TTC549 (cell line): ENCODE data around the gene PPRC1.
A peak's percentile ranks its signal among the peaks of the same experiment; 100 is the strongest.

Experiments
- FAIRE-seq: peaks from 2 replicates; lab custom pipeline; 2012; peaks lifted over from hg19 to GRCh38; lab: Jason Lieb, UNC

The PPRC1 gene, protein sequence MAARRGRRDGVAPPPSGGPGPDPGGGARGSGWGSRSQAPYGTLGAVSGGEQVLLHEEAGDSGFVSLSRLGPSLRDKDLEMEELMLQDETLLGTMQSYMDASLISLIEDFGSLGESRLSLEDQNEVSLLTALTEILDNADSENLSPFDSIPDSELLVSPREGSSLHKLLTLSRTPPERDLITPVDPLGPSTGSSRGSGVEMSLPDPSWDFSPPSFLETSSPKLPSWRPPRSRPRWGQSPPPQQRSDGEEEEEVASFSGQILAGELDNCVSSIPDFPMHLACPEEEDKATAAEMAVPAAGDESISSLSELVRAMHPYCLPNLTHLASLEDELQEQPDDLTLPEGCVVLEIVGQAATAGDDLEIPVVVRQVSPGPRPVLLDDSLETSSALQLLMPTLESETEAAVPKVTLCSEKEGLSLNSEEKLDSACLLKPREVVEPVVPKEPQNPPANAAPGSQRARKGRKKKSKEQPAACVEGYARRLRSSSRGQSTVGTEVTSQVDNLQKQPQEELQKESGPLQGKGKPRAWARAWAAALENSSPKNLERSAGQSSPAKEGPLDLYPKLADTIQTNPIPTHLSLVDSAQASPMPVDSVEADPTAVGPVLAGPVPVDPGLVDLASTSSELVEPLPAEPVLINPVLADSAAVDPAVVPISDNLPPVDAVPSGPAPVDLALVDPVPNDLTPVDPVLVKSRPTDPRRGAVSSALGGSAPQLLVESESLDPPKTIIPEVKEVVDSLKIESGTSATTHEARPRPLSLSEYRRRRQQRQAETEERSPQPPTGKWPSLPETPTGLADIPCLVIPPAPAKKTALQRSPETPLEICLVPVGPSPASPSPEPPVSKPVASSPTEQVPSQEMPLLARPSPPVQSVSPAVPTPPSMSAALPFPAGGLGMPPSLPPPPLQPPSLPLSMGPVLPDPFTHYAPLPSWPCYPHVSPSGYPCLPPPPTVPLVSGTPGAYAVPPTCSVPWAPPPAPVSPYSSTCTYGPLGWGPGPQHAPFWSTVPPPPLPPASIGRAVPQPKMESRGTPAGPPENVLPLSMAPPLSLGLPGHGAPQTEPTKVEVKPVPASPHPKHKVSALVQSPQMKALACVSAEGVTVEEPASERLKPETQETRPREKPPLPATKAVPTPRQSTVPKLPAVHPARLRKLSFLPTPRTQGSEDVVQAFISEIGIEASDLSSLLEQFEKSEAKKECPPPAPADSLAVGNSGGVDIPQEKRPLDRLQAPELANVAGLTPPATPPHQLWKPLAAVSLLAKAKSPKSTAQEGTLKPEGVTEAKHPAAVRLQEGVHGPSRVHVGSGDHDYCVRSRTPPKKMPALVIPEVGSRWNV (N-terminal part only)

DNA sequence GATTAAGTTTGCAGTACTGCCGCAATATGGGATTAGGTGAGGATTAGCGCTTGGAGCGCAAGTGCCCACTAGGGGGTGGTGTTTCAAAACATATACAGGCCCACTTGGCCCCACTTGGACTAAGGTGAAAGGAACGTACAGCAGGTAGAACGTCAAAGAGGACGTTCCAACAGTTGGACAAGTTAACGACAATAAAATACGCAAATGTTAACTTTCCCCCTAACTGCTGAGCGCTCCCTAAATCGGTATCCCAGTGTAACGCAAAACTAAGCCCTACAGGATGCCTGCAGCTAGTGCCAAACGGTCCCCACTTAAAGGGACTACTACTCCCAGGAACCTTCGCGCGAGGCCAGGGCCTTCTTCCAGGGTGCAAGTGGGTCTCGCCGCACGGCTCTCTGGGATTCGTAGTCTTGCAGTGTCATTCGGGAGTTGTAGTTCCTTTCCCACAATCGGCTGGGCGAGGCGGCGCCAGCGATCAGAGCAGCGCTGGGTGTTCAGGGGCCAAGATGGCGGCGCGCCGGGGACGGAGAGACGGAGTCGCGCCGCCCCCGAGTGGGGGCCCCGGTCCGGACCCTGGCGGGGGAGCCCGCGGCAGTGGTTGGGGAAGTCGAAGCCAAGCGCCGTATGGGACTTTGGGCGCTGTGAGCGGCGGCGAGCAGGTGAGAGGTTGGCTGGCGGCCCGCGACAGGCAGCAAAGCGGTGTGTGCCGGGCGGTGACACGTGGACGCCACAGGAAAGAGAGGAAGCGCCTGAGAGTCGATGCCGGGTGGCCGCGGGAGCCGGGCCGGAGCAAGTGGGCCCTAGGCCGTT is at the start of gene PPRC1:
Gene PPRC1 (plus strand): TSS at position 478 of the 810 bp plus-strand sequence. CDS start 29 bp downstream, at position 507.
- FAIRE-seq, result peak; percentile 68

DNA sequence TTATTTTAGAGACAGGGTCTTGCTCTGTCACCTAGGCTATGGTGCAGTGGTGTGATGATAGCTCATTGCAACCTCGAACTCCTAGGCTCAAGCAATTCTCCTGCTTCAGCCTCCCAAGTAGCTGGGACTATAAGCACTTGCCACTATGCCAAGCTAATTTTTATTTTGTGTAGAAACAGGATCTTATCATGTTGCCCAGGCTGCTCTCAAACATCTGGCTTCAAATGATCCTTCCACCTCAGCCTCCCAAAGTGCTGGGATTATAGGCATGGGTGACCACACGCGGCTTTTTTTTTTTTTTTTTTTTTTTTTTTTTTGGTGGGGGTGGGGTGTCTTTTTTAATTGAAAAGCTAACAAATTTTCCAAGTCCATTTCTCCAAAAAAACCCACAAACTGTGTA is 49.3 kb upstream of the PPRC1 start:
- no peak for FAIRE-seq

- no peak for FAIRE-seq
Observed at GRCh38 chr10:102085336-102085735, 47.5 kb upstream of the PPRC1 start.

DNA sequence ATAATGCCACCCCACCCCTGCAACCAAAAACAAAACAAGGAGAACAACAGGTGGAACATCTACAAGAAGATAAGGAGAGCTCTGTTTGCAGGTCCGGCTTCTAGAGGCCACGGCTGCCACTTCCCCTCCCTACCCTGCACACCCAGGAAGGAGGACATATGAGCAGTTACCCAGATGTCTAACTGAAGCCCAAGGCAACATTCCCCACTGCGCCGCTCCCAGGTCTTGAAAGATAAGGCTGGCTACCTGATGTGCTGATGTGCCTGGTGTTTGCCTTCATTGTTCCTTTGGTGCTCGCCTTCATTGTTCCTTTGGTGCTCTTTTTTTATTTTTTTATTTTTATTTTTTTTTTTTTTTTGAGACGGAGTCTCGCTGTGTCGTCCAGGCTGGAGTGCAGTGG is 46.6 kb upstream of the PPRC1 start:
- FAIRE-seq, result no peak

DNA sequence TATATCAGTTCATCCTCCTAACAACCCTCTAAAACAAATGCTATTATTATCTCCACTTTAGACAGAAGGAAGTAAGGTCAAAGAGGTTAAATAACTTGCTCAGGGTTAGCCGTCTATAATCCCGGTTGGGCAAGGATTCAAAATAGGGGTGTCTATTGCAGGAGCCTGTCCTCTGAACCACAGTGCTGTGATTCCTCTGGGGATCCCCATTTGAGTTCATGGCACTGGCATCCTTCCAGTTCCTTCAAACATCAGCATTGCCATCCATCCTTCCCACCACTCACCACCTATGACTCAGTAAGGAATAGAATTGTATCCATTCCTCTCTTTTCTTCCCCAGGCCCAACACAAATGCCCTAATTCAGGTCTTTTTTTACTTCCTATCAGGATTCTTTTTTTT is 42.1 kb upstream of the PPRC1 start:
- FAIRE-seq, result no peak

DNA sequence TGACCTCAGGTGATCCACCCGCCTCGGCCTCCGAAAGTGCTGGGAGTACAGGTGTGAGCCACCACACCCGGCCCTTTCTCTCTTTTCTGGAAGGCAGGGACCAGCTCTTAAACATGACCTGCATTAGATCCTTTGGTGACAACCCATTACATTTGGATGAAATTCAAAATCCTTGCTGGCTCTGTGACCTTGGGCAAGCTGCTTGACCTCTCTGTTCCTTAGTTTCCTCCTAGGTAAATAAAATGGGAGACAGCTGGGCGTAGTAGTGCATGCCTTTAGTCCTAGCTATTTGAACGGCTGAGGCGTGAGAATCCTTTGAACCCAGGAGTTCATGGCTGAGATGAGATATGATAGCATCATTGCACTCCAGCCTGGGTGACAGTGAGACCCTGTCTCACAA is 36.4 kb upstream of the PPRC1 start:
- FAIRE-seq, result no peak

DNA sequence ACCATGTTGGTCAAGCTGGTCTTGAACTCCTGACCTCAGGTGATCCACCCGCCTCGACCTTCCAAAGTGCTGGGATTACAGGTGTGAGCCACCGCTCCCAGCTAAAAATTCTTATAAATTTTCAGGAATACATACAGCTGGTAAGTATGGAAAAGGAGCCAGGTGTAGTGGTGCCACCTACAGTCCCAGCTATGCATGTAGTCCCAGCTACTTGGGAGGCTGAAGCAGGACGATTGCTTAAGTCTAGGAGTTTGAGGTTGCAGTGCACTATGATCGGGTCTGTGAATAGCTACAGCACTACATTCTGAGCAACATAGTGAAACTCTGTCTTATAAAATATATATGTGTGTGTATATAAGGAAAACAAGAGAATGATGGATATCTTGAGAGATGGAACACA is 31.7 kb upstream of the PPRC1 start:
- FAIRE-seq, result no peak

- FAIRE-seq, result no peak
Observed at GRCh38 chr10:102102421-102102820, 30.4 kb upstream of the PPRC1 start.

- no peak for FAIRE-seq
Observed at GRCh38 chr10:102106998-102107397, 25.8 kb upstream of the PPRC1 start.

- FAIRE-seq, result no peak
Observed at GRCh38 chr10:102109166-102110116, 23.4 kb upstream of the PPRC1 start.

DNA sequence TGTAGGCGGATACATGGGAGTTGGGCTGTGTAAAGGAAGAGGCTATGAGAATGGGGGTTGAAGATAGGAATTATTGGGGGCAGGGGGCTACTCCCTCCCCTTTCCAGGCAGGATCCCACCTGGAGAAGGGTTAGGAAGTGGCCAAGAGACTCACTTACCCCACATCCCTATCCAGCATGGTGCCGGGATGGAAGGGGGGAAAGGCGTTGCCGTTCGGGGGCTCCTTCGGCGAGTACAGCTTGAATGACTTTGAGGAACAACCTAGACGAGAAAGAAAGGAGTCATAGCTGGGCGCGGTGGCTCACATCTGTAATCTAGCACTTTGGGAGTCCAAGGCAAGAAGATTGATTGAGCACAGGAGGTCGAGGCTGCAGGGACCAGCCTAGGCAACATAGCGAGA is 21.6 kb upstream of the PPRC1 start:
- no peak for FAIRE-seq

GRCh38 chr10:102112210-102112817 is 20.5 kb upstream of the PPRC1 start:
- no peak for FAIRE-seq

DNA sequence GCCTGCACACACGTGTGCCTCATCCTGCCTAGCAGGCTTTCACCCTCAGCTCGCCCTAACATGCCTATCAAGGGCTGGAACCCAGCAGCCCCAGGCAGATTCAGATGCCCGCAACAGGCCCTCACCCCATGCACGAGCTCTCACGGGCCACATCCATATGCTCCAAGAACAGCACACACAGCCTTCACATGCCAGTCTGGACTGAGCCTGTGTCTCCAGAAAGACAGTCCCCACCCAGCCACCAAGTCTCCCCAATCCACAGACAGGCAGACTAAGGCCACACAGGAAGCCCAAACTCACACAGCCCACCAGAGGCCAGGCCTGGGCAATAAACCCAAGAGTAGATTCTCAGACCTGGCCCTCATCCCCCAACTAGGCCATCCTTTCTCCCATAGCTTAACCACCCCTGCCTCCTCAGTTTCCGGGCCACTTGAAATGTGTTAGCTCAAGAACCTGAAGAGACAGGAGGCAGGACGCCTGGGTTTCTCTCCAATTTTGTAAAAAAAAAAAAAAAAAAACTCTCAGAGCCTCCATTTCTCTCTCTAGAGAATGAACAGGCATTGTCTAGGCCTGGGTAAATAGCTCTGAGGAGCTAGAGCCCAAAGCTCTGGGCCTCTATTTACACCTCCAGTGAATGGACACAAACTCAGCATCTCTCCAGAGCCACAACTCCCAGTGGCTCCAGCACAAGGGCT is 19.4 kb upstream of the PPRC1 start:
- no peak for FAIRE-seq

DNA sequence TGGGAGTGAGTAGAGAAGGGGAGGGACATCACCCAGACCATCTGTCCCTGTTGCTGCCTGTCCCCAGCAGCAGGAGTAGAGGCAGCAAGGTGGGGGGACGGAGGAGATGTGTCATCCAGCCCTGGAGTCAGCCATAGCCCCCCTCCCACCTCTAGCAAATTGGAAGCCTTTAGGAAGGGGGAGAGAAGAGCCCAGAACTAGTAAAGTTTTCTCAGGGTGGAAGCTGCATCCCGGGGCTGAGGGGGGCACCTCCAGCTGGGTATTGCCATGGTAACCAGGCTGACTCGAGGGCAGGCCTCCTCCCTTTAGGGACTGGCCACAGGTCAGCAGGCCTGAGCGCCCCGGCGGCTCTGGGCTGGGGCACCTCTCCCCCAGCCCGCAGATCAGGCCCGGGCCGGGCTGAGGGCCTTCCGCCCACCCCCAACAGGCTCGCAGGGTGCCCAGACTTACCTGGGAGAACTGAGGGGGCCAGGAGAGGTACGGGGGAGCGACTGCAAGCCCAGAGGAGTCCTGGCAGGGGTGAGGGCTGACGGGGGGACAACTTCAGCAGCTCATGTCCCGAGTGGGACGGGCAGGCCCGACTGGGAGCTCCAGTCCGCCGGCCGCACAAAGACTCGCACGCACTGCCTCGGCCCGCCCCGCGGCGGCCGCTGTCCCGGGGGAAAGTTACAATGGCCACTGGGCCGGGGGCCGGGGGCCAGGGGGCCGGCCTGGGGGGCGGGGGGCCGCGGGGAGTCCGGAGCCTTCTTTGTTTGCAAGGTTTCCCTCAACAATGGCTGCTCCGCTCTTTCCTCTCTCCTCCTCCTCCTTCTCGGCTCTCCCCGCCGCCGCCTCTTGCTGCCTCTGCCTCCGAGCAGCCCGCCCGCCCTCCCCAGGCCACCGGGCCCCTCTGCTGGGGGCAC is 18.6 kb upstream of the PPRC1 start:
- FAIRE-seq, result no peak

DNA sequence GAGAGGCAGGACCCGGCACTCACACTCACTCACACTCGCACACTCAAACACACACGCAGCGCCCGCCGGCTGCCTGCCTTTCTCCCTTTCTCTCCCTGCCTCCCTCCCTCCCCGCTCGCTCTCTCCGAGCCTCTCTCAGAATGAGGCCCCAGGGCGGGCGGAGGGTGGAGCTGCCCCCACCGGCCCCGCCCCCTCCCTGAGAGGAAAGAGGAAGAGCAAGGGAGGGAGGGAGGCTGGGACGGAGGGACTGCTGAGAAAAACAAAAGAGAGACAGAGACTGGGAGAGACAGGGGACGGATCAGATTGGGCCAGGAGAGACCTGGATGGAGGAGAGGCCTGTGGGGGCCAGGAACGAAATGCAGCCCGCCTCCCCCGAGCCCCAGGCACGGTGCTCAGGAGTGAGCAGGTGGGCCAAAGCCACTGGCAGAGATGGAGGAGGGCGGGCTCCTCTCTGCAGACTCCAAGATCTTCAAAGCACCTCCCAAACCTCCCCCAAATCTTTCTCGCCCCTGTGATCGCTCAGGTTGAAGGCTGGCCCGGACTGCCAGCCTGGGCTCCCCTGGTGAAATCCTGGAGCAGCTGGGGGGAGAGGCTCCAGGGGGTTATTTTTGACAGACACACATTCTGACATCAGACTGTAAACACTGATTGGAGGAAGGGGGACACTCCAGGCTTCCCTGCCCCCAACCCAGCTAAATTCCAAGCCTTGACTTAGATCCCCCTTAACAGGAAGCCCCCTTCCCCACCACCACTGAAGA is 17.8 kb upstream of the PPRC1 start:
- no peak for FAIRE-seq

GRCh38 chr10:102115775-102116174 is 17.1 kb upstream of the PPRC1 start:
- FAIRE-seq, result no peak

DNA sequence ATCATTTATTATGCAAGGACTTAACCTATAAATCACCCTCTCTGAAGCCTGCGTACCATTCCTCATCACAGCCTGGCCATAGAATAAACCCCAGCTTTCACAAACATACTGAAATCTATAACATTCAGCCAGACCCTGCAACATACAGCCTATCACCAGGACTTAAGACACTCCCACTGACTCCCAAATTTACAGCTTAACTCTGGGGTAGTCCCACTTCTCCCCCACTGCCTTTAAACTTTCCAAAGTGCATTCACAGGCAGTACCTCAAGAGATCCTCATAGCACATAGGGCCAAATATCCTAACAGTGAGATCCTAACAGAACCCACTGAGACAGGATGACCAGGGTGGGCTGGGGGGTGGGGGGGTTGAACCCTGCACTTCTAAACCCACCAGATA is 16.2 kb upstream of the PPRC1 start:
- FAIRE-seq, result no peak
